Measurements from ENCODE around the gene YARS2.
"Not testable (repeated sequence)": the region's sequence is repeated elsewhere in the genome, so short reads cannot be mapped to it uniquely, and the experiment has no call there.

The YARS2 gene

DNA sequence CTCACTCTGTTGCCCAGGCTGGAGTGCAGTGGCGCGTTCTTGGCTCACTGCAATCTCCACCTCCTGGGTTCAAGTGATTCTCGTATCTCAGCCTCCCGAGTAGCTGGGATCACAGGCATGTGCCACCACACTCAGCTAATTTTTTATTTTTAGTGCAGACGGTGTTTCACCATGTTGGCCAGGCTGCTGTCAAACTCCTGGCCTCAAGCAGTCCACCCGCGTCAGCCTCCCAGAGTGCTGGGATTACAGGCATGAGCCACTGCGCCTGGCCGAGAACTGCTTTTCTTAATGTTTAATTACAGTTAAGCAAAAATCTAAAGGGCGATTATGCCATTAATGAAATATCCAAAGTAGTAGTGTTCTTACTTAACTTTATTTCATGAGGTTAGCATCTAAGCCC, 13.6 kb downstream of the YARS2 start:
- DNase-seq, result no peak

DNA sequence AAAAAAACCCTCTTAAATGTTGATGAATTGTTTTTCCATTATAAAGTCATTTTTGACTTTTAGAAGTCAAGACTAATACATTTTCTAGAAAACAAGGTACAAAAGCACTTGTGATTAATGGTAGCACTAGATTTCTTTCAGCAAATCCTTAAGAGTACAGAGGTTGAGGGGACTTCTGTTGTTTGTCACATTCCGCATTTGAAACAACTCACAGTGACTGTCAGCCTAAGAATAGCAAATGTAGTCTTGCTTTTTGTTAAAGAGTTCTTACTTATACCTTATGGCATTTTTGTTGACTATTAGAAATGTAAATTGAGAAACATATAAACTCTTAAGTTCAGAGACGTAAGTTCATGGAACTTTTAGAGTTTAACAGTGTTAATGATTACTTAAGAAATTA, 16.4 kb downstream of the YARS2 start:
- DNase-seq, result no peak

DNA sequence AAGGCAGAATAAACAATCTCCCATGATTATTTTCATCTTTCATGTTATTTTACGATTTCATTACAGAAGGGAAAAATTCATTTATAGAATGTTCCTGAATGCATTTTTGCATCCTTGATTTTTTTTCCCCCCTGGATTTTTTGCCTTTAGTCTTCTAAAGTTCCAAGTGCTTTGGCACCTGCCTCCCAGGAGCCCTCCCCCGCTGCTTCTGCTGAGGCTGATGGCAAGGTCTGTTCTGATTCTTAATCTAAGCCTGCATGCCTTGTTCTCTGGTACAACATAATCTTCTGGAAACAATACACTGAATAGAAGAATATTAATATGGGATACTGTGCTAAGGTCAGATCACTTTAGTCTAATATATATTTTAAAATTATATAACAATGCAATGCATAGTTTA, 18.0 kb downstream of the YARS2 start:
- no peak for DNase-seq

DNA sequence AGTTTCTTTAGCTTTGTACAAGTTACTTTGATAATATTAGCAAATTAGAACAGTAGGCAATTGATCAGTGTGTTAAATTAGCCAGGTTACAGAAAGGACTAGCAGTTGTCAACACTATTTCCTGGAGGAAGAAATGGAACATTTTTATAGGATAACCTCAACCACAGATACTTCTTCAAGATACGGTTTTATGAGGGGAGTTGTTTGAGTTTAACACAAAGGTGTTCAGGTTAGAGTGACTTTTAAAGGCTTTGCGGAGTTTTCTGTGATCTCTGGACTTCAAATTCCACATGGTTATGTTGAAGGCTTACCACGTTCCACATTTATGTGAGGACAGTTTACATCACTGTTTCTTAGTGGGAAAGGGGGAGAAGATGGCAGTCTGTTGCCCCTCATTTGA, 19.3 kb downstream of the YARS2 start:
- no peak for DNase-seq

DNA sequence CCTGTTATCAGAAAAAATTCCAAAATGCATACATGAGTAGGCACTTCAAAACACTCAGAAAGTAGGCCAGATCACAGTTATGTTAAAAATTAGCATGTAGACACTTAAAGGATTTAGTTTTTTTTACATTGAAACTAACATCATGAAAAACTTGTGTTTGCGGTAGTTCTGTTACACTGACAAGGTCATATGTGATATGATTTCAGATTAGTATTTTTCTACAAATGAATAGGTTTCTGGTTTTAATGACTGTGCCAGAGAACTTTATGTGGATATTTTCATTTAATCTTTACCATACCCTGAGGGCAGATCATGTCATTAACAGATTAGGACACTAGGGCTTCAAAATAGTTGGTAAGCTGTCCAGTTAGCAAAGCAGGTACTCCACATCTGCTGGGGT, 20.7 kb downstream of the YARS2 start:
- no peak for DNase-seq

DNA sequence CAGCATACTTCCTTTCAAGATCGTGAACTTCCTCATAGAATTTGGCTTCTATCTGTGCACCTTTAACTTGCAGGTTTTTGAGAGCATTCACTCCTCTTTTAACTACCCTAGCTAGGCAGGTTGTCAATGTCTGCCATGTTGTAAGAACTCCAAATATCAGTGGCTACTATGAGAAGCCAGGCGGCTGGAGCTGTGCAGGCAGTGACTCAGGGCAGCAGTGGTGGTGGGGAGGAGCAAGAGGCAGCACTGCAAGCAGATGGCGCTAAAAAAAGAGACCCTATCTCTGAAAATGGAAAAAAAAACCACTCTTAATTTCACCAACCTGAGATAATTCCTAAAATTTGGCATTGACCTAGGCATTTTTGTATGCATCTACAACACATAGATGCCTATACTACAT, 28.5 kb downstream of the YARS2 start:
- no peak for DNase-seq

DNA sequence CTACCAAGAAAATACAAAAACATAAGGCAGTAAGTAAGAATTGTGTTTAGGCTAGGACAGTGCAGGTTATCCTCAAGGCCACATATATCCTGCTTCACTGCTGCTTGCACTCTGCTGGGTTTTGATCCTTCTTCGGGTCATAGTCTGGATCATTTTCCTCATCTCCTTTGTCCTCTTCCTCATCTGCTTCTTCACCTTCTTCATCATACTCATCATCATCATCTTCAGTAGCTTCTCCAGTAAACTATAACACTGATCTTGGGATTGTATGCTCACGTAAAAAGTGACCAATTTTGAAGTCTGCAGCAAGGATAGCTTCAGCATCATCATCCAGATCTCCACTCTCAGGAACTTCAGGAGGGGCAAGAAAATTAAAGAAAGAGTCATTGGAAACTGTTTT, 29.4 kb downstream of the YARS2 start:
- DNase-seq, result no peak

DNA sequence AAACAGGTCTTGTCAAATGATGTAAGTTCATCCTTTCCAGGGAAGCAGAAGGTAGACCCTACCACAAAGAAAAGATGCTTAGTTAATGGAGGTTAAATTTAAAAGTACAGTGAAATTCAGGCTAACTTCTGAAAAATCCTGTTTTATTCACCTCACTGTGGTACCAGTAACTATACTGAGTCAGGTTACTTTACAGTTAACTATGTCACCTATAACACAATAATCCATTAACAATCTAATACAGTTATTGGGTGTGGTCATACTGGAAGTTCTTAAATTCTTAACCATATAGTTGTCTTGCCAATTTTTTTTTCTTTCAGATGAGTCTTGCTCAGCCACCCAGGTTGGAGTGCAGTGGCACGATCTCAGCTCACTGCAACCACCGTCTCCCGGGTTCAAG, 30.4 kb downstream of the YARS2 start:
- not testable (repeated sequence) for DNase-seq

DNA sequence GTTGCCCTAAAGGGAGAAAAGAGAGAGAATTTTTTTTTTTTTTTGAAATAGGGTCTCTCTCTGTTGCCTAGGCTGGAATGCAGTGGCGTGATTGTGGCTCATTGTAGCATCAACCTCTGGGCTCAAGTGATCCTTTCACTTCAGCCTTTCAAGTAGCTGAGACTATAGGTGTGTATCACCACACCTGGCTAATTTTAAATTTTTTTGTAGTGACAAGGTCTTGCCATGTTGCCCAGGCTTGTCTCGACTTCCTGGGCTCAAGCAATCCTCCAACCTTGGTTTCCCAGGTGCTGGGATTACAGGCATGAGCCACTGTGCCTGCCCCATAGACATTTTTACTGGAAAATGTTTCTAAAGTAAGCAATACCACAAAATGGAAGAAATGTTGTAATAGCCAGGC, 36.8 kb downstream of the YARS2 start:
- DNase-seq, result no peak

DNA sequence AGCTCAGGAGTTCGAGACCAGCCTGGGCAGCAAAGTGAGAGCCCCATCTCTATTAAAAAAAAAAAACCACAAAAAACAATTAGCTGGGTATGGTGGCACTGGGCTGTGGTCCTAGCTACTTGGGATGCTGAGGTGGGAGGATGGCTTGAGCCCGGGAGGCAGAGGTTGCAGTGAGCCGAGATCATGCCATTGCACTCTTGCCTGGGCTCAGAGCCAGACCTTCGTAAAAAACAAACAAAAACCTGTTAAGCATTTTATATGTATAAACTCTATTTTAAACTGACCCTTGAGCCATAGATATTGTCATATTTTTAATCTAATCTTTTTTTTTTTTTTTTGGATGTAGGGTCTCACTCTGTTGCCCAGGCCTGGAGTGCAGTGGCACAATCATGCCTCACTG, 40.9 kb downstream of the YARS2 start:
- DNase-seq, result no peak

DNA sequence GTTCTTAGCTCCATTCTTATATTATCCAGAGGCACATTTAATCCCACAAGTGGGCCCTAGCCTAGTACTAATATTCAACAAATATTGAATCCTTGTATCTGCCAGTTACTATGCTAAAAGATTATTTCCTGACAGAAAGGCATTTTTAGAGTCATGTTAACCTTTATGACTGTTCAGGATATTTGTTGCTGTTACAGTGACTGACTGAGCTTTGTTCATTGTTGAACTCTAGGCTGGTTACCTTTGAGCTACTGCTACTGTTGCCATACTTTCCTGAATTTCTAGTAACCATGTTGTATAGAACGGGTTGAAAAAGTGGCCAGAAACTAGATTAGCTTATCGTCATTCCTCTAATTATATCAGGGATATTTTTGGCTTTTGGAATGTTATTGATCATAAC, 46.8 kb downstream of the YARS2 start:
- no peak for DNase-seq

DNA sequence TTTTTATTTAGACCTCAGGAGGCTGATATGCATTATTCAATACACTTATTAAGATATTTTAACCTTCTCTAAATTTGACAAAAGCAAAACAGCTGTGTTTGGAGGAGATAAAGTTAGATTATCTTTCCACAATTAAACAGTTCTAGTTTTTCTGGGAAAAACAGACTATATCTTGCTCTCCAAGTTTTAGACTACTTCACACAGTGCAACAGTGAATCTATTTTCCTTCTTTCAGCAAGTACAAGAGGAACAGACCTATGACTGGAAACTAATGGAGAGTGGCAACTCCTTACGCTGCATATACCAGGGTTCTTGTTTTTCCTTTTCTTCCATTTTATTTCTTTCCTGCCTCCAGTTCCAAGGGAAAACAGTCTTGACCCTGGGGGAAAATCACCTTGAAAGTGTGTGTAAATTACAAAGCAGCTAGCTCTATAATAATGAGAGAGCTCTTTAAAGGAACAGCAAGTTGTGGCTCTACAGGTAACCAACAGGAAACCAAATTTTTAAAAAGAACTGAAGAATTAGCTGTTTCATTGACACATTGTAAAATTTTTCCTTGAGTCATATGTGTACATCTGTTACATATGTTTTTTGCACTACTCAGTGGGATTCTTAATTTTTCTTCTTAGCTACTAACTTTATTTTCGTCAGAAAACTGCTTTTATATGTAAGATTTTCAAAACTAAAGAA, 49.2 kb downstream of the YARS2 start:
- no peak for DNase-seq

DNA sequence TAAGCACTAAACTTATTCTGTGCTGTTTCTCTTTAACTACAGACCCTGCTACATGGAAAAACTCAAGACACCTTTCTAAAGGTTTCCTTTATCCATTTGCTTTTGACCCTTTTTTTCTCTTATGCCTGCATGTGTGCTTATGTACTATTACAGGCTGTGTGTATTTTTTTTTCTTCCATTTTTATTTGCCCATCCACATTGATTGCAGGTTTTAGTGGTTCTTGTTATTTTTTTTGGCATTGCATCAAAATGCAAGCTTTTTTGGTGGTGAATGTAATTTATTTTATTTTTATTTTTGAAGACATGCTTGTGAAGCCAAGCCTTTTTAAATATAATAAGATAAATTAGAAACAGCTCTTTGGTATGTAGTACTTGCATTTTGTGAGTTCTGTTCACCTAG, 49.9 kb downstream of the YARS2 start:
- no peak for DNase-seq

DNA sequence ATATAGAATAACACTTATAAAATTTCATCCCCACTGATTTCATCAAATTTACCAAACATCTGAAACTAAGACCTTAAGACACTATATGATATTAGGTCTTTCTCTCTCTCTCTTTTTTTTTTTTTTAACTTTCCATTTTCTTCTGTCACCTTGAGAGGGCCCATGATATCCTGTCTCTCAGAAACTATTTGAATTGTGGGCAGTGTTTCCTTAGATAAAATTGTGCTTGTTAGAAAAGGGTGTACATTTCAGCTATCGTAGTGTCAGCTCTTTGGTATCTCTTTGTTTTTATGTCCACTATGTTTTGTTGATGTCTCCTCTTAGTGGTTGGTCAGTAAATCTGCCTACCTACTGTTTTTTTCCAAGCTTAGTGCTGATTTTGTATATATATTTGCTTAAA, 52.8 kb downstream of the YARS2 start:
- no peak for DNase-seq

DNA sequence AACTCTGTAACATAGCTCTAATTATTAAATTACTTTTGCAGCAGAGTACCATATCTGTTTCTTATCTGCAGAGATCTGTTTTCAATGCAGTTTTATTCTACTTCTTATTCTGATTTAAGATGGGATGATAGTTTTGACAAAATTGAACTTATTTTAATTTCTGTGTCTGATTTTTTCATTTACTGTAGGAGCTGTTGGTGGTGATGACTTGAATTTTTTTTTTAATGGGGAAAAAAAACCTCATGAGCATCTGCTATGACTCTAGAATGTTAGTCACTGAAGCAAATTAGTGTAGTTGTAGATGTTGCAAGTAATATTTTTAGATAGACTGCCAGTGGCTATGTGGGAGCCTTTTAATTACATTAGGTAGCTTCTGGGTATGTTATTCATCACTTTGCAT, 53.2 kb downstream of the YARS2 start:
- no peak for DNase-seq

DNA sequence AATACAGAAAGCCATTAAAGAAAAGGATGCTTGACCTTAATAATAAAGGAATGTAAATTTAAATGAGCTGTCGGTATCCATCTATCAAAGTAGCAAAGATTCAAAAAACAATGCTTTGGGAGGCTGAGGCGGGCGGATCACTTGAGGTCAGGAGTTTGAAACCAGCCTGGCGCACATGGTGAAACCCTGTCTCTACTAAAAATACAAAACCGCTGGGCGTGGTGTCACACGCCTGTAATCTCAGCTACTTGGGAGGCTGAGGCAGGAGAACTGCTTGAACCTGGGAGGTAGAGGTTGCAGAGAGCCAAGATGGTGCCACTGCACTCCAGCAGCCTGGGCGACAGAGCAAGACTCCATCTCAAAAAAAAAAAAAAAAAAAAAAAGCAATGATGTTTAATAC, 56.3 kb downstream of the YARS2 start:
- not testable (repeated sequence) for DNase-seq

DNA sequence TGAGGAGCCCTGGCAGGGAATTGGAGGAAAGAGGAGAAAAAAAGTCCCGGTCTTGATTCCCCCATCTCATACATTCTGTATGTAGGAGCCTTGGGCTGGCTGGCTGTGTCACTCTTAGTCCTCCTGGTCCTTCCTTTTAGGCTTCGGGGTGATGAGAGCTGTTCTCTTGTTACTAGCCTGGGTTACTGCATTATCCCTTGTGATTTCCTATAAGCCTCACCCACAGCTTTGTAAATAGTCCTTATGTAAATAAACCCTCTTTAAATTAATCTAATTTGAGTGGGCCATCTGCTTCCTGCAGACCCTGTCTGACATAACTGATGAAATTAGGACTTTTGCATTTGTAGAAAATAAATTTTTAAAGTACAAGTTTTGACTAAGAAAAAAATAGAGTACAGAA, 57.4 kb downstream of the YARS2 start:
- DNase-seq, result no peak

DNA sequence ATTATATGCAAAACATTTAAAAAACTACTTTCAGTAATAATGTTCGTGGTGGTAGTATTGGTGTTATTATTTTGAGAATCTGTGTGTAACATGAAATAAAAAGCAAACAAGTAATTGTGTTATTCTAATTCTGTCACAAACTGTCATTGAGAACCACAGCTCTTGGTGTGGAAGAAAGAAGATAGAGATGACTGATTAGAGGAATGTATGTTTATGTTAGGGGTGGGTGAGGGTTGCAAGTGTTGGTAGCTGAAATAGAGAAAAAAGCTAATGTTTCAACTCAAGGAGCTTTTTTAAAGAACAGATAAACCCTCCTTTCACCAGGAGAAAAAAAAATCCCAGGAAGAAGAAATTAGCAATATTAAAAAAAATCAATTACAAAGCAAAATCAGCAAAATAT, 58.3 kb downstream of the YARS2 start:
- no peak for DNase-seq

All from stimulated activated CD4-positive, alpha-beta T cell treated with anti-CD3 and anti-CD28 coated beads, Interleukin-4, amount 100 ng/mL, for 4 hours (primary cell).